Heart left ventricle (tissue), 16 donors: ENCODE results near the gene CBL. TPM values are rescaled to one million over a fixed set of nuclear protein-coding genes. Genes with fewer than 3 reads are reported as not detected.
A peak's percentile ranks its signal among the peaks of the same experiment; 100 is the strongest.

Experiments used
- ATAC-seq, 4 donors: fragments of 200-7000 bp; cut with Tn5 transposase; one replicate each; pipeline ENCODE4 v1.9.1; 2020 to 2022; ENCODE audit warnings: moderate library complexity in 4 of 4, mild to moderate bottlenecking in 3 of 4, moderate number of reproducible peaks in 1 of 4
- DNase-seq, 5 donors: peaks; one replicate each; pipeline ENCODE4 v3.0.0-alpha.2; 2020
- H3K27ac ChIP-seq, 12 donors: fragments of 200-600 bp; sonication (generic) in 4 of 12; one replicate each; pipeline versions ENCODE4 v1.5.0 to v1.8.0; 2016 to 2022; ENCODE audit warnings: mild to moderate bottlenecking in 2 of 12
- H3K27me3 ChIP-seq, 9 donors: fragments of 200-600 bp; sonication (generic) in 2 of 9; one replicate each; pipeline versions ENCODE4 v1.5.1 to v1.8.0; 2016 to 2022; ENCODE audit warnings: mild to moderate bottlenecking in 3 of 9
- H3K36me3 ChIP-seq, 9 donors: fragments of 200-600 bp; sonication (generic) in 2 of 9; one replicate each; pipeline versions ENCODE4 v1.5.0 to v1.8.0; 2018 to 2022; ENCODE audit warnings: mild to moderate bottlenecking in 2 of 9
- H3K4me1 ChIP-seq, 12 donors: fragments of 200-600 bp; sonication (generic) in 4 of 12; one replicate each; pipeline versions ENCODE4 v1.5.0 to v1.8.0; 2016 to 2022; ENCODE audit warnings: mild to moderate bottlenecking in 3 of 12
- H3K4me3 ChIP-seq, 12 donors: fragments of 200-600 bp; sonication (generic) in 4 of 12; one replicate each; pipeline versions ENCODE4 v1.5.0 to v1.8.0; 2017 to 2022; ENCODE audit warnings: mild to moderate bottlenecking in 9 of 12, moderate library complexity in 4 of 12
- H3K9me3 ChIP-seq, 12 donors: fragments of 200-600 bp; sonication (generic) in 4 of 12; one replicate each; pipeline versions ENCODE4 v1.5.0 to v1.8.0; 2016 to 2022; ENCODE audit warnings: mild to moderate bottlenecking in 1 of 12
- POLR2A ChIP-seq, 2 donors: fragments of 450-650 bp; IDR thresholded peaks; one replicate each; pipeline ENCODE4 v1.6.1; 2017; ENCODE audit warnings: antibody characterized with exemption in 2 of 2, mild to moderate bottlenecking in 2 of 2, moderate library complexity in 2 of 2
- WGBS, 4 donors: extraction: QIAGEN DNeasy Blood & Tissue Kit in 2 of 4; methylation state at CpG; one replicate each; pipeline versions ENCODE4 v1.1.5 to v1.1.7; 2013 to 2018; 5-methylcytosine and 5-hydroxymethylcytosine counted together
- intact Hi-C, 10 donors: fragments of 100-400 bp; cut with DNase I; formaldehyde crosslinking; loops; one replicate each; pipeline versions ENCODE4 v1.11.1 to v1.14.2; 2022
- polyA plus RNA-seq, 2 donors: library from polyadenylated mRNA; stranded (reverse); fragments of 200-250 nt; gene quantifications; one replicate each; pipeline ENCODE4 v1.2.3, GENCODE V29; 2013
- total RNA-seq, 9 donors: library from RNA; depleted of rRNA in 2 of 9; stranded (reverse); fragments of >200 nt in 2 of 9; fragmentation: NEBNext Ultra II Directional in 3 of 9; extraction: Animal tissue kit (Norgen Biotek cat#: 25700) in 3 of 9; gene quantifications; one replicate each; pipeline versions ENCODE4 v1.1.0 to v1.2.4, GENCODE V29; 2016 to 2023
- TF ChIP-seq, protein P1 (sequence below), 12 donors: fragments of 200-600 bp; sonication (generic) in 4 of 12; IDR thresholded peaks; one replicate each; pipeline versions ENCODE4 v1.5.0 to v1.8.0; 2018 to 2022; ENCODE audit warnings: antibody characterized with exemption in 12 of 12, mild to moderate bottlenecking in 5 of 12
- donor health status: ischemic (EF 13 %, LVEDD 7.1; RV severe dilation, severe dysfunction).
- donor health status: healthy with polysubstance abuse.
- donor health status: DM: no; HTN: yes; CAD: no.
- donor health status: DM: no; HTN: no; CAD: no.
- donor health status: ischemic (EF 25% LVEDD 6.9; RV normal size, moderate dysfunction).
- donor health status: ischemic (EF 25% LVEDD 5.7; RV mildly dilated, moderate dysfunction).
- donor health status: healthy.
- donor health status: DM: yes; HTN: yes; CAD: no.
- donor health status: ischemic (EF 35%, LVEDD 5.7; RV mildly dilated, moderate dysfunction).
- donor health status: nonischemic (EF 11% LVEDD 7.7; RV severe dilation, severe dysfunction).
- donor health status: DM: yes; HTN: yes; CAD: no.
- donor health status: PGD.
- donor health status: ischemic (EF 29% LVEDD 5.4; RV normal size, mild dysfunction).
- donor health status: nonischemic (EF 23%, LVEDD 6.1; RV moderate dilation, normal function).

CBL gene
- total and polyA plus RNA-seq, 11 donors, result 3.1 to 20.4 (median 7.4) TPM

DNA sequence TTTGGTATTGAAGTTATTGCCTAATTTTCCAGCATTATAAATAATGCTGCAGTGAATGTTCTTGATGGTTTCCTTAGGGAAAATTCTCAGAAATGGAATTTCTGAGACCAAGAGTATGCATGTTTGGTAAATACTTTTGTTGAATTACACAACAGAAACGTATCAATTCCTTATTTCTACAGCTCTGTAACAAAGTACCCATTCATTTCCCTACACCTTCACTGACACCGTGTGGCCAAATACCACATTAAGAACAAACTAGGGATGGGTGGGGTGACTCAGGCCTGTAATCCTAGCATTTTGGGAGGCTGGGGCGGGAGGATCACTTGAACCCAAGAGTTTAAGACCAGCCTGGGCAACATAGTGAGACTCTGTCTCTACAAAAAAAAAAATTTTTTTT is 89.0 kb downstream of the CBL start:
- H3K9me3 ChIP-seq, result peaks cover 0 to 11% (median 6%) of the 10 kb centered on the region in 12 donors
- H3K4me3 ChIP-seq, result no peak overlapping the region
- no peaks in the 10 kb centered on the region for H3K27me3 ChIP-seq
- 61 to 71% (median 67%) methylated on average over 3 of the region's 3 CpGs for WGBS, 4 donors
- H3K27ac ChIP-seq, result no peak overlapping the region
- no peak for ATAC-seq
- TF ChIP-seq POLR2A (IDR thresholded peaks at IDR 0.05), result no peak
- TF ChIP-seq, protein P1, sequence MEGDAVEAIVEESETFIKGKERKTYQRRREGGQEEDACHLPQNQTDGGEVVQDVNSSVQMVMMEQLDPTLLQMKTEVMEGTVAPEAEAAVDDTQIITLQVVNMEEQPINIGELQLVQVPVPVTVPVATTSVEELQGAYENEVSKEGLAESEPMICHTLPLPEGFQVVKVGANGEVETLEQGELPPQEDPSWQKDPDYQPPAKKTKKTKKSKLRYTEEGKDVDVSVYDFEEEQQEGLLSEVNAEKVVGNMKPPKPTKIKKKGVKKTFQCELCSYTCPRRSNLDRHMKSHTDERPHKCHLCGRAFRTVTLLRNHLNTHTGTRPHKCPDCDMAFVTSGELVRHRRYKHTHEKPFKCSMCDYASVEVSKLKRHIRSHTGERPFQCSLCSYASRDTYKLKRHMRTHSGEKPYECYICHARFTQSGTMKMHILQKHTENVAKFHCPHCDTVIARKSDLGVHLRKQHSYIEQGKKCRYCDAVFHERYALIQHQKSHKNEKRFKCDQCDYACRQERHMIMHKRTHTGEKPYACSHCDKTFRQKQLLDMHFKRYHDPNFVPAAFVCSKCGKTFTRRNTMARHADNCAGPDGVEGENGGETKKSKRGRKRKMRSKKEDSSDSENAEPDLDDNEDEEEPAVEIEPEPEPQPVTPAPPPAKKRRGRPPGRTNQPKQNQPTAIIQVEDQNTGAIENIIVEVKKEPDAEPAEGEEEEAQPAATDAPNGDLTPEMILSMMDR (IDR thresholded peaks at IDR 0.05), result no peak
- intact Hi-C loops, result no loop called here
- H3K36me3 ChIP-seq, result peaks cover 0 to 69% (median 41%) of the 10 kb centered on the region in 9 donors
- peaks cover 0 to 30% (median 6%) of the 10 kb centered on the region in 12 donors for H3K4me1 ChIP-seq
- no peak for DNase-seq

DNA sequence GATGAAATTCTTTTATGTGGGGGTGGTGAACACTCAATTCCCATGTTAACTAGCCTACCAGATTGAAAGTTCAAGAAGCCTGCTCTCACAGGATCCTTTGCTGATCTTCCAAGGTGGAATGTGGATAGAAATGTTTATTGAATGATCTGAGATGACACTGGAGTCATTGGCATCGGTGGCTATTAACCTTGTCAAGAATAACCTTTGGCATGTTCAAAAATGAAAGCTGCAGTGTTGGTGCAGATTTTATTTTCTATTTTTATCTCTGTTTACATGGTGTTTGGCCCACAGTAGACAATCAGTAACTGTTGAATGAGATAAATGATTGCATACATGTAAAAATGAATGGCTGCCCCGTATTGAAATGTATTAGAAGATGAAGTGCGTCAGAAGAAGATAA is 91.8 kb downstream of the CBL start:
- no peaks in the 10 kb centered on the region for H3K27me3 ChIP-seq
- intact Hi-C loops, result no loop called here
- DNase-seq, result no peak
- H3K9me3 ChIP-seq, result no peaks in the 10 kb centered on the region
- TF ChIP-seq, protein P1 (IDR thresholded peaks at IDR 0.05), result no peak
- no peak for TF ChIP-seq POLR2A (IDR thresholded peaks at IDR 0.05)
- no peak for ATAC-seq
- 52 to 64% (median 61%) methylated on average over 3 of the region's 3 CpGs for WGBS, 4 donors
- H3K27ac ChIP-seq, result peak overlapping the region in 11 of 12 donors; percentile 7 to 82 (median 56)
- peaks cover 0 to 38% (median 10%) of the 10 kb centered on the region in 12 donors for H3K4me1 ChIP-seq
- H3K36me3 ChIP-seq, result peaks cover 0 to 83% (median 64%) of the 10 kb centered on the region in 9 donors
- no peak overlapping the region for H3K4me3 ChIP-seq

DNA sequence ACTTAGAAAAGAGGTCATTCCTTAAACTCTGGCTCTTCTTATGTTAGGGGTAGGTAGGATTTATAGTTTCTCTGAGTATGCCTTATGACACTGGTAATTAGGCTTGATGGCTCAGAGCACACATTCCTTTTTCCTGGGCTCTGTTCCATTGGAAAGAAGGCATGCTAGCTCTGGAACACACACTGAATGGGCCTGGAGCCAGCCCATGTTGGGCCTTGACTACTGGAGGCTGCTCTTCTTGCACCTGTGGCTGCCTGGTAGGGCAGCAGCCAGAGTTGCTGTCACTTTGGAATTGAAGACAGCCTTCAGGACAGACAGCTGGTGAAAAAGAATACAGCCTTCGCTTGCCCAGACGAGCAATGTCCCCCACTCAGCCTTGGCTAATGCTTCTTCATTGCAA is 92.6 kb downstream of the CBL start:
- H3K4me3 ChIP-seq, result no peak overlapping the region
- H3K36me3 ChIP-seq, result peaks cover 0 to 85% (median 72%) of the 10 kb centered on the region in 9 donors
- H3K4me1 ChIP-seq, result peaks cover 0 to 38% (median 10%) of the 10 kb centered on the region in 12 donors
- no peaks in the 10 kb centered on the region for H3K9me3 ChIP-seq
- no peaks in the 10 kb centered on the region for H3K27me3 ChIP-seq
- intact Hi-C loops, result no loop called here
- ATAC-seq, result peak; percentile 89 to 96 (median 92)
- peak overlapping the region in 11 of 12 donors; percentile 8 to 82 (median 56) for H3K27ac ChIP-seq
- no peak for TF ChIP-seq POLR2A (IDR thresholded peaks at IDR 0.05)
- TF ChIP-seq, protein P1 (IDR thresholded peaks at IDR 0.05), result no peak
- 46 to 74% (median 59%) methylated on average over 2 of the region's 2 CpGs for WGBS, 4 donors
- DNase-seq, result peak; percentile 57 to 86 (median 72)

DNA sequence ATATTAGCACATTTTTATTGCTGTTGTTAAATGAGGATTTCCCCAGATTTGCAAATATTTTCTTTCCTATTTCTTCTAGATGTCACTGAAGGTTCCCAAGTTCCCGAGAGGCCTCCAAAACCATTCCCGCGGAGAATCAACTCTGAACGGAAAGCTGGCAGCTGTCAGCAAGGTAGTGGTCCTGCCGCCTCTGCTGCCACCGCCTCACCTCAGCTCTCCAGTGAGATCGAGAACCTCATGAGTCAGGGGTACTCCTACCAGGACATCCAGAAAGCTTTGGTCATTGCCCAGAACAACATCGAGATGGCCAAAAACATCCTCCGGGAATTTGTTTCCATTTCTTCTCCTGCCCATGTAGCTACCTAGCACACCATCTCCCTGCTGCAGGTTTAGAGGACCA is 93.3 kb downstream of the CBL start:
- ATAC-seq (no peak), DNase-seq (no peak)
- intact Hi-C loops, result no loop called here
- Histone ChIP-seq H3K36me3 (peaks cover 0 to 90% (median 77%) of the 10 kb centered on the region in 9 donors), H3K27me3 (no peaks in the 10 kb centered on the region), H3K27ac (peak overlapping the region in 3 of 12 donors; percentile 3 to 37 (median 26)), H3K4me3 (no peak overlapping the region), H3K4me1 (peaks cover 0 to 38% (median 10%) of the 10 kb centered on the region in 12 donors), H3K9me3 (no peaks in the 10 kb centered on the region)
- 94 to 96% (median 95%) methylated on average over 9 of the region's 9 CpGs for WGBS, 4 donors
- TF ChIP-seq, protein P1 (IDR thresholded peaks at IDR 0.05), result no peak
- no peak for TF ChIP-seq POLR2A (IDR thresholded peaks at IDR 0.05)
